H1 (cell line): ENCODE measurements around the gene ZDHHC9. TPM values are rescaled to one million over a fixed set of nuclear protein-coding genes. Genes with fewer than 3 reads are reported as not detected.

Source experiments
- CHD1 ChIP-seq: IDR thresholded peaks from 2 replicates; pipeline ENCODE4 v1.6.1; 2012; ENCODE audit warnings: low read depth, low read length, improper control_type of control experiment
- polyA plus RNA-seq, 7 experiments: library from polyadenylated mRNA; depleted of rRNA in 3 of 7; stranded (reverse) in 5 of 7; unstranded in 2 of 7; fragments of >200 nt in 5 of 7; fragments of 200-250 nt in 2 of 7; gene quantifications; 1 replicate in 5 of 7; 2 replicates in 1 of 7; 4 replicates in 1 of 7; pipeline versions ENCODE4 v1.2.1 to v1.2.3, GENCODE V29; 2011 to 2013; ENCODE audit warnings: missing spikeins in 2 of 7, mixed read lengths in 2 of 7
- total RNA-seq: library from RNA; stranded (reverse); fragmentation: NEBNext Ultra II Directional; extraction: Animal tissue kit (Norgen Biotek cat#: 25700); gene quantifications from 2 replicates; pipeline ENCODE4 v1.2.1, GENCODE V29; 2021
- TF ChIP-seq, protein P1 (sequence below): IDR thresholded peaks from 2 replicates; pipeline ENCODE4 v1.6.1; 2011; ENCODE audit warnings: low read length, improper control_type of control experiment

The ZDHHC9 gene
- total and polyA plus RNA-seq, 2 of the 8 experiments (the other 6 are each of a cell fraction or from before 2014, with no cell fraction given): 18.1 to 28.3 TPM

DNA sequence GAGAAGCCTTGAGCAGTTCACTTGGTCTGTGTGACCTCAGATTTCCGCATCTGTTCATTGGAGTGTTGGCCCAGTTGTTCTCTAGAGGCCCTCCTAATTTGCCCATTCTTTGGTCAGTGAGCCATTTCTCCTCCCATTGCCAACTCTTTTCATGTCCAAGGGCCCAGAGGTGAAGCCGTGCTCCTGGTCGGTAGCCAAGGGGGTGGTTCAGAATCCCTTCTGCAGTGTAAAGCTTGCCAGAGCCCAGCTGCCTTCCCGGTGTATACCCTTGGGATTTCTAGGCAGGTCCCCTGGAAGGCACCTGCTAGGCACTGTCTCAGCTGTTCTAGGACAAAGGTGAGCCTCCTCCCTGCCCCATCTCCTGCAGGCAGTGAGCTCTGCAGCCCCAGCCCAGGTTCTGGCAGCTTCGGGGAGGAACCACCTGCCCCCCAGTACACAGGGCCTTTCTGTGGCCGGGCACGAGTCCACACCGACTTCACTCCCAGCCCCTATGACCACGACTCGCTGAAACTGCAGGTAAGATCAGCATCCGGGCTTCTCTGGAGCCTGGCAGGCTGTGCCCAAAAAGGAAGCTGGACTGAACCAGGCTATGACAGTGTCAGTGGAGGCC lies 51.6 kb downstream of the ZDHHC9 start (continued):
- TF ChIP-seq CHD1: no peak
- TF ChIP-seq, protein P1, sequence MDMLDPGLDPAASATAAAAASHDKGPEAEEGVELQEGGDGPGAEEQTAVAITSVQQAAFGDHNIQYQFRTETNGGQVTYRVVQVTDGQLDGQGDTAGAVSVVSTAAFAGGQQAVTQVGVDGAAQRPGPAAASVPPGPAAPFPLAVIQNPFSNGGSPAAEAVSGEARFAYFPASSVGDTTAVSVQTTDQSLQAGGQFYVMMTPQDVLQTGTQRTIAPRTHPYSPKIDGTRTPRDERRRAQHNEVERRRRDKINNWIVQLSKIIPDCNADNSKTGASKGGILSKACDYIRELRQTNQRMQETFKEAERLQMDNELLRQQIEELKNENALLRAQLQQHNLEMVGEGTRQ: no peak
- TF ChIP-seq, all 59 proteins: peak for 0
